8988T (cell line): ENCODE measurements around the gene TPH2.

Experiments used
- DNase-seq: peaks from one replicate; pipeline ENCODE4 v3.0.0; 2011

Gene TPH2

DNA sequence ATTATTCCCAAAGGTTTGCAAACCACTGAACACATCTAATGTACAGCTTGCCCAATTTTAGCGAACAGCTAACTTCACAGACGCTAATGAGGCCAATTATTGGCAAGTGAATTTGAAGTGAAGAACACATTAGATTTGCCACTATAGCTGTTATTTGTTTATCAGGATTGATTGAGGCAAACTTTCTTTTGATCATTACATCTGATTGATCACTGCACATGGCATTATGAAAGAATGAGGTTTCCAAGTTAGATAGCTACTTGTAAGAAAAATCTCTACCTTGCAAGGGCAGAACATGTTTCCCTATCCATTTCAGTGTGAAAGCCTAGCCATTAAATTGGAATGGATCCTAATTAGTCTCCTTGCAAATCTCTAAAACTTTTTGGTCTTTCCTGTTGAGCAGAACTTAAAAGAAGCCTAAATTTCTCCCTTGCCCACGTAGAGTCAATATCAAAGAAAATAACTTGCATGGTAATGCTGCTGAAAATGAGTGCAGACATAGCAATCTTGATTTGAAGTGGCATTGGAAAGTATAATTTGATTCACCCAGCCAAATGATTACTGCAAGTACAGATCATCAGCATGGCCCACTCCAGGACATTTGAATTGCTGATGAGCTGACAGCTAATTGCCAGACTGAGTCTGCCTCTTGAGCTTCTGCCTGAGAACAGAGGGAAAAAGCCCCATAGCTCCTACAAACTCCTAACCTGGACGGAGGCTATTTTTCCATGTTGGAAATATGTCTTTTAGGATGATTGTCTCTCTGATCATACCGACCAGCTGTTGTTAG lies 98.6 kb downstream of the TPH2 start:
- no peak for DNase-seq

DNA sequence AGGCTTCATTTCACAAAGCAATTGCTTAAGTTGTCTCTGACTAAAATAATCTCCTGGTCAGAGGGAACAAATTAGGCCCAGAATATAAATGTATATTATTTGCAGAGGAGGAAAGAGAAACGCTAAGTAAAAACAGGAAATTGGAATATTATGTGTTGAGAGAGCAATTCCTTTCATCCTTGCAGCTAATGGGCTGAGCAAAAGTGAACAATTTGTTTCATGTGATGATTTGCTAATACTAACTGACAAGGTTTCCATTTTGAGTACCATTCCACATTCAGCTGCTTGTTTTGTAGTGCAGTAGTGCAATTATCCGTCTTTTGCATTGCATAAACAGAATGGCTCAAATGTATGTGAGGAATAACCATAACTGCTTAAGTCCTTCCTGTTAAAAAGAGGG lies 103.2 kb downstream of the TPH2 start:
- DNase-seq, result no peak

DNA sequence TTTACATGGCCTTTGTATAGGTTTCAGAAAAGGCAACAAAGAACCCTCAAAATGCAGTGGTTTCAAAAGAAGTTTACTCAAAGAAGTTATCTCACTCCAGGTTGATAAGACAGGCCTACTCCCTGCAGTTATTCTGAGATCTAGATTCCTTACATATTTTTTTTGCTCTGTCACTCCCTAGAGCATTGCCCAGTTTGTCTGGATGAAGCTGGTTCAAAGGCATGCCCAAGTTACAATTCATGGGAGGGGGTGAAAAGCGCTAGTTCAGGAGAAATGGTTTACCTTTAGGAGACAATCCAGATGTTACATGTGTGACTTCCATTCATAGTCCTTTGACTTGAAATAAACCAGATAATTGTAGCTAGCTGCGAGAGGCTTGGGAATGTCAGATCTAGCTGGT lies 115.0 kb downstream of the TPH2 start:
- DNase-seq, result no peak

DNA sequence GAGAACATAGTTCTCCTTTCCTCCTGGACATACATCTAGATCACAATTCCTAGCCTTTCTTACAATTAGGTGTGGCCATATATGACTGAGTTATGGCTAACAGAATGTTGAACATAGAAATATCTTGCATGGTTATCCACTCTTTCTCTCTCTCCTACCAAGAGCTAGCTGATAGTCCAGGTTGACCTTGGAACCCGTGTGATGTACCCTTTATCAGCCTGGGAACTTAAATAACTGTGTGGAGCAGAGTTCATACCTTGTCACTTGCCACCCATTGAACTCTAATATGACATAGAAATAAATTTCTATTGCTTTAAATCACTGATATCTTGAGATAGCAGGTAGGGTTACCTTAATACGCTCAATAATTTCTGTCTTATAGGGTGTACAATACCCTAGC lies 115.9 kb downstream of the TPH2 start:
- no peak for DNase-seq

DNA sequence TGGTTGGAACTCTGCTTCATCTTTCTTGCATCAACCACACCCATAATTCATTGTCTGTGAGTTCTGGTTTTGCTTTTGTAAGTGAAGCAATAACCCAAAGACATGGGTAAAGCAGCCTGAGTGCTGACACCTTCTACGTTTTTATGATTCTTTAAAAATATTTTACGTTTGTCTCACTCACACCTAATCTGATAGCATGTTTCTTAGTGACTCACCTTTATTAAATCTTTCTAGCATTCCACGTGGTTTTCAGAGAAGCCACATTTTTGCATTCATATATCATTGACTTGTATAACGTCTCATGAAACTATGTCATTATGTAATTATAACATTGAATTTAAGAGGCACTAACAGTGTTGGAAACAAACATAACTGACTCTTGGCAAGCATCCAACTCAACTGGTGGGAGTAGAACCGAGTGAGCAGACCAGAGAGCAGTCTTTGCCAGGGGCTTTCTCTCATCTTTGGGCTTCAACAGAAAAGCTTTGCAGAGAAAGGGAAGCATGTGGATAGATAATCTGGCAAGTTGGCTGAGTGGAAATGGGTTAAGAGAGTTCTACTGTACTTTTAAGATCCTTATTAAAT lies 118.8 kb downstream of the TPH2 start:
- DNase-seq, result no peak

DNA sequence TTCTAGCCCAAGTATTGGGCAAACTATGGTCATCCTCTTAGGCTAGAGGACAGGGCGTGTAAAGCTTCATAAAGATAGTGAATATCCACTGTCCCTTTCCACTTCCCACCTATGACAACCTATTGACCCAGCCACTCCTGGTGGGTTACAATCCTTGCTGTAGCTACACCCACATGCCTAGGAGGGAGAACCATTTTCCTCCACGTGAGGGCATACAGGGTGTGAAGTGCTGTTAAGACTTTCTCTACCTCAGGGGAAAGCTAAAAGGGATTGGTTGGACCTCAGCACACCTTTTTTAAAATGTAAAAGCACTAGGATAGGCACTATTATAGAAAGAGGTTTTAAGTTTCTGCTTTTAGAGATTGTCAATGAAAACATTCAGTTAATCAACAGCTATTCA lies 124.4 kb downstream of the TPH2 start:
- no peak for DNase-seq

DNA sequence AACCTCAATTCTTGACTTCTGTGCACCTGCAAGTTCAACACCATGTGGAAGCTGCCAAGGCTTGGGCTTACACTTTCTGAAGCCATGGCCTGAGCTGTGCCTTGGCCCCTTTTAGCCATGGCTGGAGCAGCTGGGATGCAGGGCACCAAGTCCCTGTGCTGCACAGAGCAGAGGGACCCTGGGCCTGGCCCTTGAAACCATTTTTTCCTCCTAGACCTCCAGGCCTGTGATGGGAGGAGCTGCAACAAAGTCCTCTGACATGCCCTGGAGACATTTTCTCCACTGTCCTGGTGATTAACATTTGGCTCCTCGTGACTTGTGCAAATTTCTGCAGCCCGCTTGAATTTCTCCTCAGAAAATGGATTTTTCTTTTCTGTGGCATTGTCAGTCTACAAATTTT lies 132.4 kb downstream of the TPH2 start:
- DNase-seq, result no peak

DNA sequence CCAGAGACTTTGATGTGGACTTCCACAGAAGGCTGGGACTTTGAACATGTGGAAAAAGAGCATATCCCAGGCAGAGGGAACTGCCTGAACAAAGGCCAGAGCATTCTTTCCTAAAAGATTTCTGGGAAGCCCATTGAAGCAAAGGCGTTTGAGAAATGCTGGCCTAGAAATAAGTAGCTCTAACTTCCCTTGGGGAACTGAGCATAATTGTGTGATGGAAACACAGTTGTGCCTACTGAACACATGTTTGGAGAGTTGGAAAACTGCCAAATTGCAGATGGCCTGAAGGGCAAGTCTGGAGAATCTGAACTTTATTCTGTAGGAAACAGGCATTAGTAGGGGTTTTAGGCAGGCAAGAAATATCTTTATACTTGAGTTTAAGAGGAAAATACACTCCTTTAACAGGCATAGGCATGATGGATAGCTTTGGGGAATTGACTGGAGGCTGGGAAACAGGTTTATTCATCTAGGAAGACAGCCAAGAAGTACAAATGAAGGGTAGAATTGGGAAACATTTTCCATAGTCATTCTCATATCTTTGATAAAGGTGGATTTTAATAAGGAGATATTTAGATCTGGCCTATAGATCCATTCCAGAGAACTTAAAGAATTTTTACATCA lies 134.1 kb downstream of the TPH2 start:
- DNase-seq, result no peak

DNA sequence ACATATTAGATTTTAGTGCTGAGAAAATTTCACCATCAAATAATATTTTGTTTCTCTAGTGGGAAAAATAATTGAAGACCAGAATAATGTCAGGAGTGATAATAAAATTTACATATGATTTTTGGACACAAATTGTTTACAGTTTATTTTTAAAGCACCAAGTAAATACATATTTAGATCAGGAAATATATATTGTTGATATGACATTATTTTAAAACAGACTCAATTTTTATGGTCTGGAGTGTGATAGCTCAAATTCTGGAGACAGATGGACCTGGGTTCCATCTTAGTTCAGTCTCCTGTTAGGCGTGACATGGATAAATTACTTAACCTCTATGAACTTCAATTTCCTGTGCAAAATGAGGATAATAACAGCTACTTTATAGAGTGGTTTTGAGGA lies 135.4 kb downstream of the TPH2 start:
- no peak for DNase-seq

DNA sequence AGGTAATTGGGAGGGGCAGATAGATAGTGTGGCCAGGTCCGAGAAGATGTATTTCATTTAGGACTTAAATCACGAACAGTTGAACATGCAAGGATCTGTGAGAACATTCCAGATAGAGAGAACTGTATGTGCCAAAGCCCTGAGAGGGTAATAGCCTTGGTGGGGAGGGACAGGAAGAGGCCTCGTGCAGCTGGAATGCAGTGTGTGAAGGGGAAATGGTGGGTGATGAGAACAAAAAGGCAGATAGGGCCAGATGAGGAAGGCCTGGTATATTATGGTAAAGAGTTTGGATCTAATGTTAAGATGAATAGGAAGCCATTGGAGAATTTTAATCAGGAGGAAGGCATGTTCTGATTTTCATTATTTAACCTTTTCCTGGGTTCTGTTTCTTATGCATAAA lies 136.3 kb downstream of the TPH2 start:
- DNase-seq, result no peak

DNA sequence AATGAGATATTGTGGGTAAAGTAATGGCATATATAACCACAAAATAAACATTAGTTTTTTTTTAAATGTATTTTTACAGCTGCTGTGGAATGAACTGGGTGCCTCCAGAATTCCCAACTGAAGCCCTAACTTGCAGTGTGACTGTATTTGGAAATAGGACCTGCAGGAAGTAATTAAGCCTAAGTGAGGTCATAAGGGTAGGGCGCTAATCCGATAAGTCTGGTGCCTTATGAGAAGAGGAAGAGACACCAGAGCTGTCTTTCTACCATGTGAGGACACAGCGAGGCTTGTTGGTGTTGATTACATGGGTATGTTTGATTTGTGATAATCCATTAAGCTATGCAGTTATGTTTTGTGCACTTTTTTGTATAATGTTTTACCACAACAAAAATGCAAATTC lies 136.8 kb downstream of the TPH2 start:
- DNase-seq, result no peak

DNA sequence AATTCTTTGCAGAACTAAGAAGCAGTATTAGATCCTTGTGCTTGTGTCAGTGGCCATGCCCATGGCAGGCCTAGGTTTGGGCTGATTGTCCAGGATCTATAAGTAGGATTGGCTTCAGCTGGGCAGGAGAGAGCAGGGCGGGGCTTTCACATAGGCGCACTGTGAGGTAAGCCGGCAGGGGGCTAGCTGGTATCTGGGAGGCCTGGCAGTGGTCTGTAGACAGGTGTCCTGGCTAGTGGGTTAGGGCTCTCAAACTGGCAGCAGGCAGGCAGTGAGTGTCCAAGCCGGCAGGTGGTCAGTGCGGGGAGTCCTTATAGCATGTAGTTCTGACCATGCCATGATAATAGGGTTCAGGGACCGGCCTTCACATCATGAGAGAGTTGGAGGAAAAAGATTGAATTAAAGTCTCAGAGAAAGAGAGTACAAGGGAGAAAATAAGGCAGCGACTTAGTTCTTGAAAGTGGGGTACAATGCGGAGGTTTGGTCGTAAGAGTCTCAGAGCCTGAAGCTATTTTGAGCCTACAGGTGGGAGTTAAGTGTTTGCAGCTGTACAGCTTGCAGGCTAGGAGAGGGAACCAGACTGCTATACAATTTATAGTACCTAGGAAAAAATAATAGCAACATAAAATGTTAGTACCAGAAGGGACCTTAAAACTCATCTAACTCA lies 137.4 kb downstream of the TPH2 start:
- no peak for DNase-seq

DNA sequence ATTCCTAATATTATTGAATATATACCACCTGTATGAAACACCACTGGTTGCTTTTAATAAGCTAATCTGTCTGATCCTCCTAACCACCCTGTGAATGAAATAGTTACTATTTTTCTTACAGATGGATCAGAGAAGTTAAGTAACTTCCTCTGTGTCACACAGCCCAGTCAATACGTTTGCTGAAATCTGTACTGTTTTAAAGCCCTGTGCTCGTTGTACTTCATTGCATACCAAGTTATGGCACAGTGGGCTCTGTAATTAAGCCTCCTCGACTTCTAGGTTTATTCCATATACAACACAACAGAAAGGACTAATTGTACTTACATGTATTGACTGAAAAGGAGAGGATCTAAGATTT lies 137.9 kb downstream of the TPH2 start:
- no peak for DNase-seq

DNA sequence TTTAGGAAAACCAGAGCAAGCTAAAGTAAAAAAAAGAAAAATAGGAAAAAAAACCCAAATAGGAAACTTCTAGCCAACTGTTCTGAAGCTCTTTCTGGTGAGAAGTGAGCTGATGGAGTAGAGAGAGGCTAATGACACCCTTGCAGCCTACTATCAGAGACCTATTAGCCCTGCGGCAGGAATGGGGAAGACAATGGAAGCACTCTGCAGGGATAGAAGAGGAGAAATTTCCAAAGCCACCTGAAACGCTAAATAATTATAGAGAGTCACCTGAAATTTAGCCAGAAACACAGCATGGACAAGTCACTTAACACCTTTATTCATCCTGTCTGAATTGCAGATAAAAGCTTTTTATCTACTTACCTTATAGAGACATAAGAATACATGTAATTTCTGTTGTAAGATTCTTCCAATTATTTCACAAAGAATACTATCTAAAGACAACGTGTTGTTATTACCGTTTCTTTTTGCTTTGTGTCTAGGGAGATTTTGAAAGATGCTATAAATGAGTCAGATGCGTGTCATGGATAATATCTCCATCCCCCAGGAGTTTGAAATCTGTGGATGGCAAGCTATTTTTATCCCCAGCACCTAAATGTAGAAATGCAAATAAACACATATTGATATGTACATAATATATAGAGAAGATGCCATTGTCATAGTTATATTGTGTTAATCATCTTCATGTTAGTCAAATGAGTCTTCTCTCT lies 138.6 kb downstream of the TPH2 start:
- no peak for DNase-seq

DNA sequence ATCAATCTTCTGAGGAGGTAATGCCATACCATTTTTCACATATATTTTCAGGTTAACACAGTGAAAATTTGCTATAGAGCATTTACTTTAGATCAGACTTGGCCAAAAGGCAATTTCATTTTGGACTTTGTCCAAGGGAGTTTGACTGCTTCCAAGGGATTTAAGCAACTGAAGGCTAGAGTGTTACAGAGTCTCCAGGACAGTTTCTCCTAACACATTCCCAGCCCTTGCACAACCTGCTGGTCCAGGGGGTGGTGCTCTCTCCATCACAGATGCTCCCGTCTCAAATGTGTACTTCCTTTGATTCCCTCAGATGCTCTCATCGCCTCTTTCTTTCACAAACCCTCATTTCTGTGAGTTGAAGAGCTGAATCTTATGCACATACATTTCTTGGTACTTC lies 143.1 kb downstream of the TPH2 start:
- no peak for DNase-seq
